ENCODE results near the gene PHLDA3.
"Not testable (repeated sequence)": the region's sequence is repeated elsewhere in the genome, so short reads cannot be mapped to it uniquely, and the experiment has no call there.

Gene PHLDA3

DNA sequence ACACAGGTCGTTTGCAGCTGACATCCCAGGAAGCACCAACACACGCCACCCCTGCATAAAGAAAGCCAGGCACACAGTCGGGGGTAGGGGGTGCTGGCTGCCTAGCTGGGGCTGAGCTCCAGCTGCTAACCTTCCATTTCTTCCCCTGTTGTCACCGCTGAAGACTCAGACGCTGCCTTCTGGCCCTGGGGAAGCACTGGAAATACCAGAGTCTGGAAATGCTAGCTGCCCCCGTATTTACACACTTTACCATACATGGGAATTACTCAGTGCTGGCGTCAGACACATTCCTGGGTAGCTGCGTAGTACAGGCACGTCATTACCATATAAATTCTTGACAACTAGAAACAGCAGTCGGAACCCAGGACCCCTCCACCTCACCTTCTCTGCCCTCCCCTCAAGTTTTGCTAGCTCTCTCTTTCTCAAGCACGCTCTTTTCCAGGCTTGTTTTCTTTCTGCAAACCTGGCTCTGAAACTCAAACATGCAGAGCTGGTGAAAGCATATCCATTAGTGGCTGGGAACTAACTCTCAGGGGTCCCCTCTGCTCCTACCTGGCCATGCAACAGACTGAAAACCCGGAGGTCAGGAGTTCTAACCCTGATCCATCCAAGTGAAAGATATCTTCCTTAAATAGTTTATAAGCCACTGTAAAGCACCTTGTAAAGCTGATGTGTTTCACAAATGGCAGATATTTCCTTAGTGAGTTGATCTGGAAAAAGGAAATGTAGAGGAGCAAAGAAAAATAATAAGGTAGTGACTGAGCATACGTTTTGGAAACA lies 34.6 kb upstream of the PHLDA3 start:
- DNase-seq (ENCODE audit: low spot score) = peak; percentile 83

DNA sequence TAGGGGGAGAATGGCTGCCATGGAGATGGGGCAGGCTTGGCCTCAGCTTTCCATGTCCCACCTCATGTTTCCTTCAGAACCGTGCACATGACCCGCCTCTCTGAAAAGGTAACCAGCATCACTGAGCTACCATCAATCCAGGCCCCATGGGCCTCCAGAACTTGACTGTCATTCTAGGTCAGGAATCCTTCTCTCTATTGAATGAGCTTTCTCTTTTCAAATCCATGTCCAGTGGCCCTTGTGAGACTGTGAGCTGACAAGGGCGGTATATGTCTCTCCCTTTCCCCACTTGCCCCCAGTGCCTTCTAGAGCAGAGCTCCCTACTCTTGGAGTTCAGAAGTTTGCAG lies 33.5 kb upstream of the PHLDA3 start:
- DNase-seq (ENCODE audit: low spot score) = no peak

DNA sequence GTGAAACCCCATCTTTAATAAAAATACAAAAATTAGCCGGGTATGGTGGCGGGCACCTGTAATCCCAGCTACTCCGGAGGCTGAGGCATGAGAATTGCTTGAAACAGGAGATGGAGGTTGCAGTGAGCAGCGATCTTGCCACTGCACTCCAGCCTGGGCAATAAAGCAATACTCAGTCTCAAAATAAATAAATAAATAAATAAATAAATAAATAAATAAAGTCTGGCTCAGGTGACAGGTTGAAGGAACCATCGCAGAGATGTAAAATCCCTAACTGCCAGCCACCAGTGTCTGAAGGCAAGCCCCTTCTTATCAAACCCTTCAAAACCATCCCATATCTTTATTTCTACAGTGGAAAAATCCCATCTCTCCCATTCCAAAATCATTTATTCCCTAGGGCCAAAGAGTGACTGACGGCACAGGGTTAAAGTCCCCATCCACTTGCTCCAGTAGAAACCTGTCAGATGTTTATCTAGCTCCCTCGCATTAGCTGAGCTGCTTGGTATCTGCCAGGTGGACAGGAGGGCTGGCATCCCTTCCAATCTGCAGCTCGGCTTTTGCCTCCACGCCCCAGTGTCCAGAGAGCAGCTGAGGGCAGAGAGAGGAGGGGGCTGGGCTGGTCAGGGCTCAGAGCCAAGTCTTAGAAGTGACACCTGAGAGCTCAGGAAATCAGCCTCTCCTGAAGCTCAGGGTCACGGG lies 33.0 kb upstream of the PHLDA3 start:
- no peak for DNase-seq (ENCODE audit: low spot score)

DNA sequence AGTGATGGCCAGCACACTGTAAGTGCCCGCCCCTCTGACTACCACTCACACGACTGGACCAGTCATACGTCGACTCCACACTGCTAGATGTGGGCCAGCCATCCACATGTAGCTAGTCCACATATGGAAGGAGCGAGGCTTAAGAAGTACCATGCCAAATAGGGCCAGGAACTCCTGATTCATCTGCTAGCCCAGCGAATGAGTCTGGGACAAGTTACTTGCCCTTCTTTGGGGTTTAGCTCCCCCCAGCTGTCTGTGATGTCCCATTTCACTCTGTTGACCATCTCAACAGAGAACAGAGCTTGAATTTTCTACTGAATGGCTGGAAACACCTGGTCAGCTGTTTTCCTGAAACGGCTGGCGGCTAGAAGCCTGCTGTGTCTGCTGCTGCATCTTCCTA lies 32.2 kb upstream of the PHLDA3 start:
- DNase-seq (ENCODE audit: low spot score) = no peak

DNA sequence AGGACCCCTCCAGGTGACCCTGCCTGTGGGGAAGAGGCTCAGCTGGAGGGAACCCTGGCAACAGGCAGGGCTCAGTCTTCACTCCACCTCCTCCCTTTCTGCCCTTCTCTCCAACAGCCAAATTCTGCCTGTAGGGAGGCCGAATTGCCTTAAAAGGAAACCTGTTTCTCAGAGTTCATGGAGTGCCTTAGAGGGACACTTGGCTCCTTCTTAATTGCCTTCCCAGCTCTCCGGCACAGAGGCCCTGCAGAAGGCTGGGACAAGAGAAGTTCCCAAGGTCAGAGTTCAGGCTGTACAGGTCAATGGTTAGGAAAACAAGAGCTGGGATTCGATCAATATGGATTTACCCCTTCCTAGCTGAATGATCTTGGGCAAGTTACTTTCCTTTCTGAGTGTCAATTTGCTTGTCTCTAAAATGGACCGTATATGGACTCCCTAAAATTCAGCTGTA lies 31.7 kb upstream of the PHLDA3 start:
- DNase-seq (ENCODE audit: low spot score) = no peak

DNA sequence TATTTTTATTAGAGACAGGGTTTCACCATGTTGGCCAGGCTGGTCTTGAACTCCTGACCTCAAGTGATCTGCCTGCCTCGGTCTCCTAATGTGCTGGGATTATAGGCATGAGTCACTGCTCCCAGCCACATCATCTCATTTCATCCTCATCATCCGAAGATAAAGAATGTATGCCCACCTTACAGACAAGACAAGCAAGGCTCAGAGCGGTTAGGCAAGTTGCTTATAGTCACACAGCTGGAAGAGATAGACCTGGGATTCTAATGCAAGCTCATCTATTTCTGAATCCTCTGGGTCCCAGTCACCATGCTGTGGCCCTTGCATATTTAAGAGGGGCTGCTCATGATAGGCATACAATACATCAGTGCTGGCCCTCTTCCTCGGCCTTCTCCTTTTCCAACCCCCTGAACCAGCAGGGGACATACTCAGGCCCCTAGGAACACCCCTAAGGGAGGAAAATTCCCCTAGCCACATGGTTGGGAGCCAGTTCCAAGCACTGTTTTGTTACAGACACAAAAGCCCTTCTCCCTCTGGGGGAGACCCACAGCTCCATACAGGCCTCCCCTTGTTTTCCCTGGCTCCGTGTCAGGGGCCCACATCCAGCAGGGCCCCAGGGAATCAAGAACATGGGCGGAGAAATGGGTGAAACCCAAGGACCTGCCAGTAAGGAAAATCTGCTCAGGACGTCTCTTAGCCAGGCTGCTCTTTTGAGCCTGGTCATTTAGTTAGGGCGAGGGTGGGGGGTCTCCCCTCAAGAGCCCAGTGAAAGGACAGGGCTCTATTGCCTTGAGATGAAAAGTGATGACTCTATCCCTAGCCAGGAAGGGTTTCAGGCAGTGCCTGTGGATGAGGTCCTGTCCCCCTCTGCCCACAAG lies 31.0 kb upstream of the PHLDA3 start:
- no peak for DNase-seq (ENCODE audit: low spot score)

DNA sequence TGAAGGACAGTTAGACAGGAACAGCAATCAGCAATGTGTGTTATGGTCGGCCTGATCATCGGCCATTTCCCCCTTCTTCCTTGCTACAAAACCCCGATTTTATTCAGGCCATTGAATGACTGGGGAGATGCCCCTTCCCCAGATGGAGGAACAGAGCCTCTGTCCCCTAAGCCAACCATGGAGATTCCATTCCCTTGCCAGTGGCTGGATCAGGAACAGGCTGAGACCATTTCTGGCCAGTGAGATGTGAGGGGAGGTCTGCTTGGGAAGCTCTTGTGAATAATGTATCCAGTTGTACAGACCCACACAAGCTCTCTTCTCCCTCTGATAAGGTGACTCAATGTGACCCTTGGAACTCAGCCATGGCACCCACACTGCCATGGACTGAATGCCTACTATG lies 30.2 kb upstream of the PHLDA3 start:
- peak; percentile 18 for DNase-seq (ENCODE audit: low spot score)

DNA sequence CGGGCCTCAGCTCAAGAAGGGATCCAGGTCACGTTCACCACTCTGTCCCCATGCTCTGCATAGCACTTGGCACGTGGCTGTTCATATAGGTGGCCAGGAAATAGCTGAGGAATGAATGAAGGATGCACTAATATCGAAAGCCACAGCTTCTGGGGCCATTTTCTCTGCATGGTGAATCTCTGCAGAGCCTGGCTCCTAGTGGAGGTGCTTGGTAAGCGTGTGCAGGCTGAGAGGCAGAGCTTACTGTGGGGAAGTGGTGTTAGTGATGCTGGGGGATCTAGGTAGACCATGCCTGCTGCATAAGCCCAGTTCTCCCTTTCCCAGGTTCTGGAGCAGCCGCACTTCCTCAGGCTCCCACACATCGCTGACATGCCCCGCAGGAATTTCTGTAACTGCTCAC lies 29.6 kb upstream of the PHLDA3 start:
- DNase-seq (ENCODE audit: low spot score) = no peak

DNA sequence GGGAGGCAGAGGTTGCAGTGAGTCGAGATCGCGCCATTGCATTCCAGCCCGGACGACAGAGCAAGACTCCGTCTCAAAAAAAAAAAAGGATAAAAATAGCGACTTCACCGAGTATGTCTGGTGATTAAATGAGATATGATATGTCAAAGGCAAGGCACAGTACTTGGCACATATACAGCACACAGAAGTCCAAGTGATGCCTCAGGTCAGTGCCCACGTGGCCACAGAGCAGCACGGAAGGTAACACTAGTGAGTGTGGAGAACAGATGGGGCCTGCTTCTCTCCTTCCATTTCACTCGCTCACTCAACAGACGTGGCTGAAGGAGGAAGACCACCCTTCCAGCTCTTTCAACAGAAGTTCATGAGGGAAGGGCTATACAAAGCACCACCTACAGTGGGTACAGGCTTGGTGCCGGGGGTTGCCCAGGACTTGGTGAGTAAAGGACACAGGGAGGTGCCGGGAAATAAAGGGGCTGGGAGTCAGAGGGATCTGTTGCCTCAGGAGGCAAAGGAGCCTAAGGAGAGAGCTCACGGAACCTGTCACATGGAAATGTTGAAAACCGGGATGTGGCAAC lies 29.0 kb upstream of the PHLDA3 start:
- DNase-seq (ENCODE audit: low spot score) = no peak

DNA sequence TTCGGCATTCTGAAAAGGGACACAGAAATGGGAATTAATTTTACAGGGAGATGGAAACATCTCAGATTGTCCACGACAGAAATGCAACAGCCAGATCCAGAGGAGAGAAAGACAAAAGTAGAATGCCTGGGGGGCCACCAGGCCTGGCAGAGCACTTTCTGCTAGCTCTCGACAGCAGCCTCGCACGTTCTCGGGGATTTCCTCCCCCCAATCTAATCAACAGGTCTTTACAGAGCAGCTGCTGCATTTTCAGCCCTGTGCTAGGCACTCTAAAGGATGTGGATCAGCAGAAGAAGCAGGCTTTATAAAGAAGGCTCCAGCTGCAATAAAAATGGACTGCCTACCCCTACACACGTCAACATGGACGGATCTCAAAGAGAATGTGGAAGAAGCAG lies 27.3 kb upstream of the PHLDA3 start:
- no peak for DNase-seq (ENCODE audit: low spot score)

DNA sequence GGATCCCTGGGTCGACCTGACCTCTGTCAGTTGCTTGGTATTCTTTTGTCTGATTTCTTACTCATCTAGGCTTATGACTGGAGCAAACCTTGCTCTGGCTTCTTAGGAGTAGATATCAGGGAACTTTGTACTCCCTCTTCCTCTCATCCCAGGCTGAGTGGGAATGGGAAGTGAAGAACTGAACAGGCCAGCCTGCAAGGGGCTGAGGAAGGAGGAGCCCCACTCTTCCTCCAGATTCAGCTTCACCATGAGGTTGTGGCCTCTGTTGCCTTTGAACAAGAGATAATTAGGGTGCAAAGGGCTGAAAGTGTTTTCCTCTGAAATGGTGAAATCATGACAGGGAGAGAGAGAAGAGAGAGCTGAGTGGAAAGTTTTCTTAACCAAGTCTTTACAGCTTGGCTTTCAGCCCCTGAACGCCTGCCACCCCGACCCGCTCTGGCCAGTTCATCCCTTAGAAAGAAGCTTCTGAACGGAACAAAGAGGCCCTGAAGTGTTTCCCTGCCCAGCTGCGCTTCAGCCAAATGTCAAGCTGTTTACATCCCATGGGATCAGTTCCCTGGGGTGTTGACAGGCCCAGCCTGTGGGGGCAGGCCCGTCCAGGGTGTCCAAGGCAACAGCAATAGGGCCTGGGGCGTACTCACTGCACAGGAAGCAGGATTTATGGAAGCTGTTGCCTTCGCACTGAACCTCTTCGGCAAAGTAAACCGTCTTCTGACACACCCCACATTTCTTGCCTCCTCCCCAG lies 26.7 kb upstream of the PHLDA3 start:
- DNase-seq (ENCODE audit: low spot score) = no peak

DNA sequence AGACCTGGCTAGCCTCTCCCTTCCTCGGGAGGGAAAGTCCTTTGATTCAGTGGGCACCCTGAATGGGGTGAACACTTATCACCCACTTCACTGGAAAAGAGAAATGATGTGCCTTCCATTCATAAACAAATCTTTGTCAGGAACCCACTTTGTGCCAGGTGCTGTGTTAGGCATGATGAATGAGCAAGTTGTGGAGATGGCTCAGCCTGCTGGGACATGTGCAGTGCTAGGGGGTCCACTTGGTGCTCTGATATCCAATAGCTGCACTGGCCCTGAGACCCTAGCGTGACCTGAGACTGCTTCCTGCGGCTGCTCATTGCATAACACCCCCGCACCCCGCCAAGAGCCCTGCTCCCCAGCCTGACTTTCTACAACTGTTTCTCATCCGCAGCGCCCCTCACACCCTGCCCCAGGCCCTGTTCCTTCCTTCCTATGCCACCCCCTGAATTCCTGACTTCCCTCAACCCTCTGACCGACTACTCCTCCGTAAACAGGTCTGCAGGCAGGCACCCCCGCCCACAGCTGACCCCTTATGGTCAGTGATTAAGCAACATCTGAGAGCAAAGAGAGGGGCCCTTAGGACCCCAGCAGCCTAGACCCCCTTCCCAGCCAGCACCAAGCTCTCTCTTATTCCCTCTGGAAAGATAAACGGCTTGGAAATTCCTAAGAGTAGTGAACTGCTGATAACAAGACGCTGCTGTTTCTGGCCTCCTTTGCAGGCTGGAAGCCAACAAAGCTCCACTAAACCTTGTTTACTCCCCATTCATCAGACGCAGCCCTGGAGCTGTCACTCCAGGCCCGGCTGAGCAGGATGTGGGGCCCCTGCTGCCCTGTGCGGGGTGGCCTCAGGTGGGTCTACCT lies 25.0 kb upstream of the PHLDA3 start:
- DNase-seq (ENCODE audit: low spot score) = no peak

DNA sequence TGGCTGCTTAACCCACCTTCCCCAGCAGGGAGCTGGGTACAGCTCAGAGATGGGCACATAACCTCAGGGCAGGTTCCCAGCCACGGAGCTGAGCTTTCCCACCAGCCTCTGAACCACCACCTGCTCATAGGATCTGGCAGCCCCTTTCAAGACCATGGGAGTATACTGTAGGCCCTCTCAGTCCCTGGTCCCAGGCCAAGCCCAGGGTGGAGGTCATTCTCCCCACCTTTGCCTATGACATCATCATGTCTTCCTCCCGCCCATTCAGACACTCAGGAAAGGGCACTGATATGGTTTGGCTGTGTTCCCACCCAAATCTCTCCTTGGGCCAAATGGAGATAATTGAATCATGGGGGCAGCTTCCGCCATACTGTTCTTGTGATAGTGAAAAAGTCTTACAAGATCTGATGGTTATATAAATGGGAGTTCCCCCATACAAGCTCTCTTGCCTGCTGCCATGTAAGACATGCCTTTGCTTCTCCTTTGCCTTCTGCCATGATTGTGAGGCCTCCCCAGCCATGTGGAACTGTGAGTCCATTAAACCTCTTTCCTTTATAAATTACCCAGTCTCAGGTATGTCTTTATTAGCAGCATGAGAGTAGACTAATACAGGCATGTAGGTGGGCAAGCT lies 24.2 kb upstream of the PHLDA3 start:
- not testable (repeated sequence) for DNase-seq (ENCODE audit: low spot score)

DNA sequence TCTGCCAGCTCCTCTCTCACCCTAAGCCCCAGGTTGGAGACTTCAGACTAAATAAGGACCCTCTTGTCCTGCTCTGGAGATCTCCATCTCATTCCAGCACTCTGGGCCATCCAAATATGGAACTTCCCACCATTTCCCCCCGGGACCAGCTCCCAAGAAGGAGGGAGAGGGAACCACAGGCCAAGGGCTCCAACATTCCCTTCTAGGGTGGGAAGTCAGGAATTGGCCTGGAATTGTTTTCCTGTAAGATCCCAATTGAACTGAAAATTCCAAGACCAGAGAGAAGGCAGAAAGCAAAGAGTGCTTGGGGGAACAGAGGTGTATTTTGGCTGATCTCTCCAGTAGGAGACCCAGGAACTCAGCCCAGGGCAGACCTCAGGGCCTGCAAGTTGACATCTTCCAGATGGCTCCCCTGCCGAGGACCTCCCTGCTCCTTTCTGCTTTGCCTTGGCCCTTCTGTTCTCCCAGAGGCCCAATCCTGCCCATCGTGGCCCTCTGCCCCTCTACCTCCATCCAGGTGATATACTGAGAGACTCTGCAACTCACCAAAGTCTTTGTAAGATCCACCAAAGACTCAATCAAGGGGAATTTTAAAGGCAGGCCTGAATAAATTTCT lies 23.0 kb upstream of the PHLDA3 start:
- DNase-seq (ENCODE audit: low spot score) = no peak

DNA sequence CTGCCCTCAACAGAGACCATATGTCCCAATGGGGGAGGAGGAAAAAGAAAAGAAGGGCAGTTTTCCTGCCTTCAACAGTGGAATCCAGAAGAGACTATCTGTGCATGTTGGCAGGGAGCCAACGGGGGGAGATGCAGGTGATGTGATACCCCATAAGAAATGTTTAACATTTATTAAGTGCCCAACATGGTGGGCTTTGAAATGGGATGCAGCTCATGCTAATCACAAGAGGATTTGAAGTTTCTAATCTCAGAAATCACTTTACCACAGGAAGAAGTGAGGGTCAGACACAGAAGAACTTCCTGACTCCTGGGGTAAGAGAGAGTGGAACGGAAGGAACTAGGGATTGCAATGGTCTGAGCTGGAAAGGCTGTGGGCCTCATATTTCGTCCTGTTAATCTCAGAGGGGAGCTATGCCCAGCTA lies 21.7 kb upstream of the PHLDA3 start:
- no peak for DNase-seq (ENCODE audit: low spot score)

DNA sequence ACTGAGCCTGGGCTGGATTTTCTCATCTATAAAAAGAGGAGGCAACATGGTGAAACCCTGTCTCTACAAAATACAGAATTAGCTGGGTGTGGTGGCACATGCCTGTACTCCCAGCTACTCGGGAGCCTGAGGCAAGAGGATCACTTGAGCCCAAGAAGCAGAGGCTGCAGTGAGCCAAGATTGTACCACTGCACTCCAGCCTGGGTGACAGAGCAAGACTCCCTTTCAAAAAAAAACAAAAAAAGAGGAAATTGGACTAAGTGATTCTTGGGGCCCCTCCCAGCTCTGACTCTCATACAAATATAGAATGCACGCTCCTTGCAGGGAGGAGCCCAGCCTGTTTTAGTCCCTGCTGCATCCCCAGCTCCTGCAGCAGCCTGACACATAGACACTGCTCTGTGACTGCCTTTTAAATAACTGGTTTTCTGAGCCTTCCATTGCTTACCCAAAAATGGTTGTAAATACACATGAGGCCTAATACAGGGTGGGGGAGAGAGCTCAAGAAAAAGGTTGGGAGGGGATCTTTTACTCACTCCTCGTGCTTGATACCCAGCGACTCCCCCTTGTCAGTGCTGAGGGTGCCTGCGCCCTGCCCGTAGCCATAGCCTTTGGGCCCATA lies 20.8 kb upstream of the PHLDA3 start:
- no peak for DNase-seq (ENCODE audit: low spot score)

DNA sequence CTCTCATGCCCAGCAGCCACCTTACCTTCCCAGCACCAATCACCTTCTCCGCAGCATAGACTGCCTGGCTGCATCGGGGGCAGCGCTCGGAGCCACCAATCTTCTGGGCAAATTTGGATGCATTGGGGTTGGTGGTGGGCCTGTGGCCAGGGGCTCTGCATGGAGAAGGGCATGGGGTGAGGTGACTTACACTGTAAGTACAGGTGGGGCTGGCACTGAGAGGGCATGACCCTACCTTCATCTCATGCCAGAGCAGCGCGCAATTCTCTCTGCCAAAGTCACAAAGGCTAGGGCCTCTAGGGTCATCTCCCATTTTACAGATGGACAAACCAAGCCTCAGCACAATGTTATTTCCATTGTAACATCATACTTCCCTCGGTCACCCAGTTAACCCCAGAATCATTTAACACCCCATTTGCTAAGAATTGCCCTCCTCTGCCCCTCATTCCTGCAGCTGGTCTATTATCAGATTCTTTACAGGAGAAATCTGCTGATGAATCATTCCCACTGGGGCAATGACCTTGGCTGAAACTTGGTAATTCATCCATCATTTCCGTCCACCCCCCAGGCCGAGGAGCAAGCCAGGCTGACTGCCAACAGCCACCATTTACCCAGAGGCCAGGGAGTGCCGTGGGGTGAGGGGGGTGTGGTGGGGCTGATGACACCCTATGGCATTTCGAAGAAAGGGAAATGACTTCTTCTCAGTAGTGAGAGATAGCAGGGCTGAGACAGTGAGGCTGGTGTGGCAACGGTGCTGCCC lies 20.0 kb upstream of the PHLDA3 start:
- DNase-seq (ENCODE audit: low spot score) = no peak

DNA sequence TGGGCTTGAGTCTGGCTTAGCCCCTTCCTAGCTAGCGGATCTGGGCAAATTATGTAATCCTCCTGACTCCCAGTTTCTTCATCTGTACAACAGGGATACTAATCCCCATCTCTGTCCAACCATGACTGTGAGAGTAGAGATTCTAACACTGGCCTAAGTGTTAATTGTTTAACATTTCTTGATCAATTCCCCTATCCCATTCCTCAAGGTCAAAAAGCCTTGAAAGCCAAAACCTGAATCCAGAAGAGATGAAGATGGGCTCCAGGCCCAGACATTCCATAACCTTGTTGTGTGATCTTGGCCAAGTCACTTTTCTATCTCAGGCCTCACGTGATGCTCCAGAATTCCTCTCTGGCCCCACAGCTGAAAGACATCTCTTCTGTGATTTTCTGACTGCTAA lies 18.8 kb upstream of the PHLDA3 start:
- DNase-seq (ENCODE audit: low spot score) = no peak

DNA sequence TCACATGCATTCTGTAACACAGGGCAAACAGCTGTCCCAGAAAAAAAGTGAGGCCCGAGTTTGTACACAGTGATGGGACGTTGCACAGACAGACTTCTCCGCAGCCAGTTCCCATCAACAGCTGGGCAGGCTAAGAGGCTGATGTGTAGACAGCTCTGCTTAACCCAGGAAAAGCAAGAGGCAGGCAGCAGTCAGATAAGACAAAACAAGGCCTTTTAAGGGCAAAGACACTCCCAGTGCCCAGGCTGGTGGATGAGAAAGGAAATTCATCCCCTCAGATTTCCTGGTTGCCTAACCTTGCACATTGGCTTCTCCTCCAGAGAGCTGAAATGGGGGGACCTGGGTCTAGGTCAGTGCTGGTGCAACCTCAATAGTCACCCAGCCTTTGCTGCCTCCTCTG lies 17.2 kb upstream of the PHLDA3 start:
- no peak for DNase-seq (ENCODE audit: low spot score)

All from RKO (cell line).